ENCODE measurements around the gene LGR4.
A peak's percentile ranks its signal among the peaks of the same experiment; 100 is the strongest.
"Not testable (repeated sequence)": the region's sequence is repeated elsewhere in the genome, so short reads cannot be mapped to it uniquely, and the experiment has no call there.

Gene LGR4

GRCh38 chr11:27472398-27473016 is at the start of gene LGR4:
TSS of gene LGR4 (minus strand) at chr11:27472790. CDS start at chr11:27472302, 488 bp downstream.
- no peak for FAIRE-seq

DNA sequence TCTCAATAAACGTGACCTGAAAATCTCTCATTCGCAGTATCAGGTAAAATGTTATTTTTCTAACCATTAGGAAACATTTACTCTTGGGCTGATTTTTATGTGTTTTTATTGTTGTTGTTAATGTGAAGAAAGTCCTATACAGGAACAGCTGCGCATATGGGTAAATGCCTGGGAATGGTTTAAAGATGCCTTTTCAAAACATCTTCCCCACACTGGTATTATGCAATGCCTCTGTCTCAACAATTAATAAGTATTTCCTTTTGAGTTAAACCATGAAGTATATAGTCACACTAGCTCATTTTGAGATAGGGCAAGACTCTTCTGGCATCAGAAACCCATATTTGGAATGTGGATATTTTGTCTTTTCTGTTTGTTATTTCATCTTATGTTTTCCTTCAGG is 47.6 kb upstream of the LGR4 start:
- FAIRE-seq, result no peak

DNA sequence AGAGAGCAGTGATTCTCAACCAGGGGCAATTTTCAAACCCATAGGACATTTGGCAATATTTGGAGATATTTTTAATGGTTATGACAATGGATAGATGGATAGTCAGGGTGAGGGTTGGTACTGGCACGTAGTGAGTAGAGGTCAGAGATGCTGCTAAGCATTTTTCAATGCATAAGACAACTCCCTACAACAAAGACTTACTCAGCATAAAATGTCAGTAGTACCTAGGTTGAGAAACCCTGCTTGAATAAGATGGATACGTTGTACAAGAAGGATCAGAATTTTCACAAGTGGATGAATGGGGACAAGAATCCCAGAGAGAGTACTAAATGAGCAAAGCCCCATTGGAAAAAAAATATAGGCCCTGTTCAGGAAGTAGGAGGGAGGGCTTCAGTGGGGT is 45.9 kb upstream of the LGR4 start:
- FAIRE-seq, result no peak

GRCh38 chr11:27517490-27517889 is 44.9 kb upstream of the LGR4 start:
- FAIRE-seq, result not testable (repeated sequence)

- FAIRE-seq, result no peak
Measured at GRCh38 chr11:27514558-27514957, 42.0 kb upstream of the LGR4 start.

GRCh38 chr11:27514076-27514475 is 41.5 kb upstream of the LGR4 start:
- no peak for FAIRE-seq

DNA sequence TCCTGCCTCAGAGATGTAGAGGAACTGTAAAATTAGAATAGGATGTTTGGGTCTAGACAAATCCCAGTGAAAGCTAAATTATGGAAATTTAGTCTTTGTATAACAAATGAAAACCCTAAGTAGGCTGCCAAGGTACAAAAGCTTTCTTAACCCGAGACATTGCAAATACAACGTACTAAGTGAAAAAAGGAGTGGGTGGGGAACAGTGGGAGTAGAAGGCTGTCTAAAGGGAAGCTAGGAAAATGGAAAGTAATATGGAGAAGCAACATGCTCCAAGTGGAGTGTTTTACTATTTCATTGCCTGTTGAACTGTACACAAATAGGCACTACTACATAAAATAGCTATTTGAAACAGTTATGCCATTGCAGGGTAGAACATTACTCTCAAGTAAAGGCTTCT is 40.8 kb upstream of the LGR4 start:
- no peak for FAIRE-seq

GRCh38 chr11:27512238-27512637 is 39.6 kb upstream of the LGR4 start:
- no peak for FAIRE-seq

- no peak for FAIRE-seq
Measured at GRCh38 chr11:27509908-27510307, 37.3 kb upstream of the LGR4 start.

DNA sequence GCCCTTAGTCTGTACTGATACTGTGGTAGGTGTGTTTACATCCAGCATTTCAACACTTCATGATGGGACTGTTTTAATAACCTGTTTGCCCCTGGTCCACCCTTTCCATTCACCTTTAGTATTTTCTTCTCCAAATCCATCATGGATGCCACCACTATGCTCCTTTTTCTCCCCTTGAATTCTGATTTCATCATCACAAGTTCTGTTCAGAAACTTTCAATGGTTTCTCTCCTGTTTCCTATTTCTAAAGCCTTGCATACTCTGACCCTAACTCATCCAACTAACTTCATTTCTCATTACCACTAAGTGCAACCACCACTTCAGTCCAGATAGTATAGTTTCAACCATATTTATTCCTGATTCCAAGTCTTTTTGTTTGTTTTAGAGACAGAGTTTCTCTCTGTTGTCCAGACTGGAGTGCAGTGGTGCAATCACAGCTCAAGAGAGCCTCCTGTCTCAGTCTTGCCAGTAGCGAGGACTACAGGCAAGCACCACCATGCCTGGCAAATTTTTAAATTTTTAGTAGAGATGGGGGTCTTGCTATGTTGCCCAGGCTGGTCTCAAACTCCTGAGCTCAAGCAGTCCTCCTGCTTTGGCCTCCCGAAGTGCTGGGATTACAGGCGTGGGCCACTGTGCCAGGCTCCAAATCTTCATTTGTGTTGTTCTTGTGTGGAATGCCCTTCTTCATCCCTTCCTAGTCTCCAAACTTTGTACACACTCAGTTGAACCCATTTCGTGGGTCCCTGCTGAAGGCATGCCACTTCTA is 35.1 kb upstream of the LGR4 start:
- FAIRE-seq, result no peak

DNA sequence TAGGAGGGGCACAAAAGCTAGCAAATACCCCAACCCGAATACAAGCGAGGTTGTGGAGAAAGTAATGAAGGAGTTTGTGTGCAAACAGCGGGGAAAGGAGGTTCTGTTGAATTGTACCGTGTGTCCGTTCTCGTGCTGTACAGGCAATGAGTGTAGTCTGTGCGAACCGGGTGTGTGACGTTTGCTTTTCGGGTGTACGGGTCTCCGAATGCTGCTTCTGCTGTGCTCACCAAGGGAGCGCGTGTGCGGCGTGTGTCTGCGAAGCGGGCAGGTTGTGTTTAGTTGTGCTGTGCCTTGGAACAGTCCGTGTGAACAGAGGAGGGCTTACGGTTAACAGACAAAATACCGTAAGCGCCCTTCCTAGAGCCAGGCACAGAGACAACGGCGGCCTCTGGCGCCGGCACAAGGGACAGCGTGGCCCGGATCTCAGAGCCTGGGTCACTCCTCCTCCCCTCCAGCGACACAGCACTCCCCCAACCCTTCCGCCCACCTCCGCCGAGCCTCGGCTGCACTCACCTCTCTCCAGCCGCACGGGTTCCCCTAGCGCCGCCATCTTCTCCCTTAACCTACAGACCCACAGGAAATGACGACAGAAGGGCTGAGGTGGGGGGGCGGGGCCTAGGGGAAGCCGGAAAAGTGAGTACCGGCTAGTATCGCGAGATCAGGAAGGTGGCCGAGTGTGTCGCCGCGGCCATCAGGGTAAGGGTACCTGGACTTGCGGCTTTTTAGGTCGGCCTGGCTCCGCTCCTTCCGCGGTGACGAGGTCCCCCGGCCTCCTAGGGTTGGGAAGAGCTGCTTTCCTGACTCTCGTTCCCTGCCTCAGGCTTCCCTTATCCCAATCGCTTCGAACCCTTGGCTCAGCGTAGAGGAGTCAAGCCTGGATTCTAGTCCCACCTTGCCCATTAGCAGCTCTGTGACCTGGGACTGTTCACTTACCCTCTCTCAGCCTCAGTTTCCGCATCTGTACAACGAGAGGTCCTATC is 33.9 kb upstream of the LGR4 start, which contains the start of gene LIN7C:
TSS of gene LIN7C (minus strand) at position 570 of the 983 bp plus-strand sequence. CDS start at position 553, 17 bp downstream.
- no peak for FAIRE-seq

DNA sequence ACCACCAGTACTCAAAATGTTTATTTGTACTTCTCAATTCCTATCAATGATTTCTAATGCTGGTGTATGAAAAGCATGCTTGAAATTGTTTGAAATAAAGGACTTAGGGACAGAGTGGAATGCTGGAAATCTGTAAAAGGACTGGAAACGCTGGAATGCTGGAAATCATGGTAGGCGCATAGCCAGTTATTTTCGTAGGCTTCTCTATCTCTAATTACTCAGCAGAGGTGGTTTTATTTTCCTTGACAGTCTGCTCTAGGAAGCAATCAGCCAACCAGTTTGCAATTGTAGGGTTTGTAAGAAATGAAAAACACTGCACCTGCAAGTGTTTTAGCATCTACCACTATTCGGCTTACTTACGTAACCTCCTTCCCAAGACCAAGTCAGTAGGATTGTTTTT is 33.2 kb upstream of the LGR4 start:
- FAIRE-seq, result no peak

GRCh38 chr11:27504205-27504604 is 31.6 kb upstream of the LGR4 start:
- FAIRE-seq, result no peak

DNA sequence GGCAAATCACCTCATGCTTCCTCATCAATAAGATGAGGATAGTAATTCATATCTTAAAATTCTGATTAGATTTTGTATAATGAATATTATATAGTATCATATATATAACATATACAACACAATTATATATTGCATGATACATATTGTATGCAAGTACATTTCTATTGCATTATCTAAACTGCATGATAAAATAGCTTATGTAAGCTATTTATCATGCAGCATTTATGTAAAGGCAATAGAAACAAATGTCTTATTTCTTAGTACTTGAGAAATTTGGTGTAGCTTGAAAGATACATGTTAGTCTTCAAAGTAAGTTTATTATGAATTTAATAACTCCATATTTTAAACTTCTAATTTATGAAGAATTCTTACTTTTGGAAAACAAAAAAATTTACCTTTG is 28.5 kb upstream of the LGR4 start:
- no peak for FAIRE-seq

GRCh38 chr11:27497911-27498310 is 25.3 kb upstream of the LGR4 start:
- no peak for FAIRE-seq

DNA sequence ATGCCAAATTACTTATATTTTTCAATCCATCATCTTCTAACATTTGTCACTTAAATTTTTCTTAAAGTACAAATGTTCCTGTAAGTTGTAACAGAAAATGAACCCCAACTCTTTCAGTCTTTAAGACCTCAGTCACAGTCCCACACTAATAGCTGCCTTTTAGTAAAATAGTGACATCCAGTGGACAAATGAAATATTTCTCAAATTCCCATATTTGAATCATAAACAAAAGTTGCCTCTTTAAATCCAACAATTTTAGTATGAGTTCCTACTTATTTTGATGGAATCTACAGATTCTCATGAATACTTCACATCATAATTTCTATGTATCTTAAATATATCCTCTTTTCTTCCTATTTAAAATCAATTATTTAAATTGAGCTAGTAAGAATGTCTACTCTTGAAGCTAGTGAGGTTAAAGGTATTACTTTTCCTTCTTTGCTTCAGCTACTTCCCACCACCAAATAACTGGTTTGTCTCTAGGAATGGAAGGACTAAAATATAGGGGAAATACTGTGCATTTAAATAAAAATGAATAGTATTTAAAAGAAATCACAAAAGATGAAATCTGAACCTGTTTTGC is 24.8 kb upstream of the LGR4 start:
- peak; percentile 82 for FAIRE-seq

DNA sequence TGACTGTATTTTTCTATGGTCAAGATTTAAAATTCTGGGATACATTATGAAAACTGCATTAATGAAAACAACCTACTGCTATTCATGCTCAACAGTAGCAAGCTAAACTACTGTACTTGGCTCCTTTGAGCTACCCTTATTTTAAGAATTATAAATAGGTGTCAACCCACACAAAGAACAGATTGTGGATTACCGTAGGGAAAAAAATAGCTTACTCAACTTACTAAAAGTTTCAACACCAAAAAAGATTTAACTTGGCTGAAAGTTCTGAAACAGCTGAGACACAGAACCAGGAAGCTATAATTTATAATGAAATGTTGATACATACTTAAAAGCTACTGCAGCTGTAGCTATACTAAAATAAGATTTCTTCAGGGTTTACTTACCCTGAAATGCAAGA is 23.9 kb upstream of the LGR4 start:
- peak; percentile 81 for FAIRE-seq

- FAIRE-seq, result no peak
Measured at GRCh38 chr11:27495710-27496300, 23.2 kb upstream of the LGR4 start.

DNA sequence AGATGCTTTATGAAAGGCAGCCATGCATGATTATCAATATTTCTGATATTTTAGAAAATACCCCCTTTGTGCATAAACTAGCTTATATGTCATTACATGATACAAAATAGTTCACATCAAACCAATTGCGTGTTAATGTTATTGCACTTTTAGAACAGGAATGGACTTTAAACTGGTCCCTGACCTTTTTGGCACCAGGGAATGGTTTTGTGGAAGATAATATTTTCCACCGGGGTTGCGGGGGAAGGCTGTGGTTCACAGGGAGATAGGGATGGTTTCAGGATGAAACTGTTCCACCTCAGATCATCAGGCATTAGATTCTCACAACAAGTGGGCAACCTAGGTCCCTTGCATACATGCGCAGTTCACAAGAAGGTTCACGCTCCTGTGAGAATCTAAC is 16.5 kb upstream of the LGR4 start:
- FAIRE-seq, result no peak

GRCh38 chr11:27487706-27488105 is 15.1 kb upstream of the LGR4 start:
- FAIRE-seq, result no peak

- FAIRE-seq, result peak; percentile 94
Measured at GRCh38 chr11:27485930-27486773, 13.6 kb upstream of the LGR4 start.

All from endometrium (tissue), 2 donors.